Activated T-helper 1 cell treated with anti-CD3 and anti-CD28 coated beads, Interleukin-12 subunit alpha, Interleukin-12 subunit beta, Interleukin-2, Interleukin-4 antibody, amounts not matched to agents 30 ng/mL and 10 ng/mL and 1 ng/mL, durations not matched to agents 14 hours and 24 hours and 36 hours (primary cell): ENCODE measurements around the gene WDFY2. TPM values are rescaled to one million over a fixed set of nuclear protein-coding genes. Genes with fewer than 3 reads are reported as not detected.

Source experiments
- total RNA-seq: library from RNA; stranded (reverse); gene quantifications from 2 replicates; pipeline ENCODE4 v1.2.3, GENCODE V29; 2022

WDFY2 gene
- total RNA-seq, 1 donor from 2014 or later, result 7.5 TPM

Other genes with a start within 250 kb of the WDFY2 start
- not detected in 2 replicates for gene SERPINE3, start 244.8 kb upstream of the WDFY2 start, total RNA-seq
- gene INTS6, start 131.4 kb upstream of the WDFY2 start, total RNA-seq, result 76.6 and 81.7 TPM in 2 replicates
- 3.3 and 3.5 TPM in 2 replicates for gene DHRS12, start 219.7 kb downstream of the WDFY2 start, total RNA-seq